SU-DHL-6 (cell line): ENCODE data around the gene IGF2.

ENCODE experiments used
- EZH2phosphoT487 ChIP-seq: fragments of 200-600 bp; sonication (generic), shearing (Covaris generic); conservative IDR thresholded peaks from 2 replicates; pipeline ENCODE4 v1.6.1; 2018; ENCODE audit warnings: mild to moderate bottlenecking, antibody characterized with exemption, low read length, moderate library complexity, mixed read lengths
- TF ChIP-seq, protein P1 (sequence below): fragments of 200-600 bp; sonication (generic); IDR thresholded peaks from one replicate; pipeline ENCODE4 v1.5.1; 2017; ENCODE audit warnings: antibody characterized with exemption, mild to moderate bottlenecking, low read length, moderate library complexity; ENCODE audit not compliant: insufficient read depth, poor library complexity, severe bottlenecking

DNA sequence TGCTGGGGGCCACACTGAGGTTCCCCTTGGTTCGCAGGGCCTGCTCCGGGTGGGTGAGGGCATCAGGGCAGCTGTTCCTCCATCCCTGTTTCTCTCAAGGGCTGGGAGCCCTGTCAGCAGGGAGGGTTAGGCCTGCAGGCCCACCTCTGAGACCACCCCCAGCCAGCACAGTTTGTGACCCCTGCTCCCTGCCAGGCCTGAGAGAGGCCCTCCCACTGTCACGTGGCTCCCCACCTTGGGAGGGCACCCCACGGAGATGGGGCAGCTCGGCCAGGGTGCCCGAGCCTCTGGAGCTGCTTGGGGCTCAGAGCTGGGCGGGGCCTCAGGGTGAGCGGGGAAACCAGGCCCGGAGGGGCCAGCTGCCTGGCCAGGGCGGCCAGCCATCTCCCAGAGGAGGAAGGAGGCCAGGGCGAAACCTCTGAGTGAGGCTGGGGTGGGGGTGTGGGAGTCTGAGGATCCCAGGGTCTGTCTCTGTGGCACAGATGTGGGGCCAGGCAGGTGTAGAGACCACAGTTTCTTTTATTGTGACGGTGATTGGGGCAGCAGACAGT, 24.3 kb upstream of the IGF2 start:
- TF ChIP-seq, protein P1, sequence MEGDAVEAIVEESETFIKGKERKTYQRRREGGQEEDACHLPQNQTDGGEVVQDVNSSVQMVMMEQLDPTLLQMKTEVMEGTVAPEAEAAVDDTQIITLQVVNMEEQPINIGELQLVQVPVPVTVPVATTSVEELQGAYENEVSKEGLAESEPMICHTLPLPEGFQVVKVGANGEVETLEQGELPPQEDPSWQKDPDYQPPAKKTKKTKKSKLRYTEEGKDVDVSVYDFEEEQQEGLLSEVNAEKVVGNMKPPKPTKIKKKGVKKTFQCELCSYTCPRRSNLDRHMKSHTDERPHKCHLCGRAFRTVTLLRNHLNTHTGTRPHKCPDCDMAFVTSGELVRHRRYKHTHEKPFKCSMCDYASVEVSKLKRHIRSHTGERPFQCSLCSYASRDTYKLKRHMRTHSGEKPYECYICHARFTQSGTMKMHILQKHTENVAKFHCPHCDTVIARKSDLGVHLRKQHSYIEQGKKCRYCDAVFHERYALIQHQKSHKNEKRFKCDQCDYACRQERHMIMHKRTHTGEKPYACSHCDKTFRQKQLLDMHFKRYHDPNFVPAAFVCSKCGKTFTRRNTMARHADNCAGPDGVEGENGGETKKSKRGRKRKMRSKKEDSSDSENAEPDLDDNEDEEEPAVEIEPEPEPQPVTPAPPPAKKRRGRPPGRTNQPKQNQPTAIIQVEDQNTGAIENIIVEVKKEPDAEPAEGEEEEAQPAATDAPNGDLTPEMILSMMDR: no peak
- no peak for TF ChIP-seq EZH2phosphoT487
